Measurements from ENCODE around the gene FAM43B. TPM values are rescaled to one million over a fixed set of nuclear protein-coding genes. Genes with fewer than 3 reads are reported as not detected.

The FAM43B gene
- total and polyA plus RNA-seq, 9 donors = 0.04 to 1.1 (median 0.41) TPM; not detected in 3

DNA sequence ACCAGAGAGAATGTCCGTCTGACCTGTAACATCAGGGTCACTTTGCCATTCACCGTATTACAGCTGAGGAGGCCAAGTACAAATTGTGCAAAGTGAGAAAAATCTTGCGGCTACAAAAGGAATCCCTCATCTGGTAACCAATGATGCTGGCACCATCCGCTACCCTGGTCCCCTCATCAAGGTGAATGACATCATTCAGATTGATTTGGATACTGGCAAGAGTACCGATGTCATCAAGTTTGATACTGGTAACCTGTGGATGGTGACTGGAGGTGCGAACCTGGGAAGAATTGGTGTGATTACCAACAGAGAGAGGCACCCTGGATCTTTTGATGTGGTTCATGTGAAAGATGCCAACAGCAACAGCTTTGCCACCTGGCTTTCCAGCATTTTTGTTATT lies 26.1 kb upstream of the FAM43B start:
- H3K27me3 ChIP-seq = no peaks in the 10 kb centered on the region
- H3K4me3 ChIP-seq = no peak overlapping the region
- no peak overlapping the region for H3K27ac ChIP-seq
- no peaks in the 10 kb centered on the region for H3K4me1 ChIP-seq (ENCODE audit: insufficient read depth)
- TF ChIP-seq, protein P1, sequence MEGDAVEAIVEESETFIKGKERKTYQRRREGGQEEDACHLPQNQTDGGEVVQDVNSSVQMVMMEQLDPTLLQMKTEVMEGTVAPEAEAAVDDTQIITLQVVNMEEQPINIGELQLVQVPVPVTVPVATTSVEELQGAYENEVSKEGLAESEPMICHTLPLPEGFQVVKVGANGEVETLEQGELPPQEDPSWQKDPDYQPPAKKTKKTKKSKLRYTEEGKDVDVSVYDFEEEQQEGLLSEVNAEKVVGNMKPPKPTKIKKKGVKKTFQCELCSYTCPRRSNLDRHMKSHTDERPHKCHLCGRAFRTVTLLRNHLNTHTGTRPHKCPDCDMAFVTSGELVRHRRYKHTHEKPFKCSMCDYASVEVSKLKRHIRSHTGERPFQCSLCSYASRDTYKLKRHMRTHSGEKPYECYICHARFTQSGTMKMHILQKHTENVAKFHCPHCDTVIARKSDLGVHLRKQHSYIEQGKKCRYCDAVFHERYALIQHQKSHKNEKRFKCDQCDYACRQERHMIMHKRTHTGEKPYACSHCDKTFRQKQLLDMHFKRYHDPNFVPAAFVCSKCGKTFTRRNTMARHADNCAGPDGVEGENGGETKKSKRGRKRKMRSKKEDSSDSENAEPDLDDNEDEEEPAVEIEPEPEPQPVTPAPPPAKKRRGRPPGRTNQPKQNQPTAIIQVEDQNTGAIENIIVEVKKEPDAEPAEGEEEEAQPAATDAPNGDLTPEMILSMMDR (IDR thresholded peaks at IDR 0.05) = no peak
- TF ChIP-seq EP300 (IDR thresholded peaks at IDR 0.05) (no peak), POLR2A (IDR thresholded peaks at IDR 0.05) (no peak)
- no peaks in the 10 kb centered on the region for H3K9me3 ChIP-seq
- intact Hi-C loops (cut with DNase I) = loop anchor here in 1 of 4 donors (10.0 kb wide), 1 partner anchor 669 kb away; no protein-coding TSS in a partner anchor
- WGBS, 3 donors = 80 to 91% (median 86%) methylated on average over 6 of the region's 6 CpGs
- H3K36me3 ChIP-seq = no peaks in the 10 kb centered on the region
- no peak for DNase-seq

DNA sequence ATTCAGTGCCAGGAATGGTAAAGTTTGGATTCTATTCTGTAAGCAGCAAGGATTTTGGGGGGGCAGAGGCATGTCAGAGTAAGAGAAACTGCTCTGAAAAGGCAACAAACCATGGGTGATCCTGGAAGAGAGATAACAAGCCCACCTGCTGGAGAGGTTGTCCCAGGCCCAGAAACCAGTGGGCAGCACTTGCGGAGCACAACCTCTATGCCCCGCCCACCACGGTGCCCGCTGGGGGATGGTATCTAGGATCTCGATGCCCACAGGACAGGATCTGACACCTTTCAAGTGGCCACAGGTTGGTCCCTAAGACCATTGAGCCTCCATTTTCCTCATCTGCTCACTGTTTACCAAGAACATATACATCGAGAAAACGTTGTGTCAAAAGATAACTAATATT lies 24.2 kb upstream of the FAM43B start:
- Histone ChIP-seq H3K36me3 (no peaks in the 10 kb centered on the region), H3K9me3 (no peaks in the 10 kb centered on the region), H3K4me3 (no peak overlapping the region), H3K27ac (no peak overlapping the region), H3K27me3 (no peaks in the 10 kb centered on the region), H3K4me1 (ENCODE audit: insufficient read depth) (no peaks in the 10 kb centered on the region)
- no peak for TF ChIP-seq POLR2A (IDR thresholded peaks at IDR 0.05)
- intact Hi-C loops (cut with DNase I) = loop anchor here in 1 of 4 donors (10.0 kb wide), 1 partner anchor 667 kb away; no protein-coding TSS in a partner anchor
- WGBS, 3 donors = 61 to 77% (median 65%) methylated on average over 7 of the region's 7 CpGs
- DNase-seq = no peak

DNA sequence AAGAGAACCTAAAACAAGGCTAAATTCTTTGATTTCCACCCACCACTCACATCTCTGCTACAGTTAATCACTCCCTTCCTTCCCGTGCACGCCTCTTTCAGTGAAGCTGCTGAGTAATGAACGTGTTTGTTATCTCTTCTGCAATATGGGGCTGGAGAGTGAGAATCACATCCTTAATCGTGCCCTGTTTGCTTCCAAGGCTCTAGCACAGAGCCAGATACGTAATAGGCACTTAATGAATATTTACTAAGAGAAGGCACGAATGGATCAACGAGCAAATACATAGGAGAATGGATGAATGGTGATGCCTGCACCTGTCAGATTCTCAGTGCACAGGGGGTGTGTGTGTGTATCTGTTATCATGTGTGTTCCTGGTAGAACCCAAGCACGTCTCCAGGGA lies 22.1 kb upstream of the FAM43B start:
- Histone ChIP-seq H3K4me3 (no peak overlapping the region), H3K27me3 (no peaks in the 10 kb centered on the region), H3K36me3 (no peaks in the 10 kb centered on the region), H3K9me3 (no peaks in the 10 kb centered on the region), H3K4me1 (ENCODE audit: insufficient read depth) (peaks cover 5% of the 10 kb centered on the region), H3K27ac (no peak overlapping the region)
- WGBS, 3 donors = 32 to 45% (median 37%) methylated on average over 8 of the region's 8 CpGs
- no peak for TF ChIP-seq EP300 (IDR thresholded peaks at IDR 0.05)
- no peak for TF ChIP-seq POLR2A (IDR thresholded peaks at IDR 0.05)
- intact Hi-C loops (cut with DNase I) = no loop called here
- DNase-seq = no peak

DNA sequence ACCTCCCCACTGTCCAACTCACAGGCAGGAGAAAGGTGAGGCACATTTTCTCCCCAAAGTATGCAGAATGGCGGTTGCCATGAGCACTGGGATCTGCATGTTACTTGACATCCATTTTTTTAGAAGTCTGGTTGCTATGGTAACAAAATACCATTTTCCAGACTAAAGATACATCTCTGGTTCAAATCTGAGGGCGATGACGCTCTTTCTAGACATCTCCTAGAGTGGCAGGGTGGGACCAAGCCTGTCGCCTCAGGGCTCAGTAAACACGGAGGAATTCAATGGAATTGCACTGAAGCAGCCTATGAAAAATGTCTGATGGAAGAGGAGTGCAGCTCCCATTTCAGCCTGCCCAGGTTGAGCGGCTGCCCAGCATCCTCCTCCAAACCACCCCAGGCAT lies 21.5 kb upstream of the FAM43B start:
- H3K4me1 ChIP-seq (ENCODE audit: insufficient read depth) = peaks cover 5% of the 10 kb centered on the region
- H3K9me3 ChIP-seq = no peaks in the 10 kb centered on the region
- intact Hi-C loops (cut with DNase I) = no loop called here
- H3K27ac ChIP-seq = no peak overlapping the region
- DNase-seq = no peak
- 76 to 85% (median 82%) methylated on average over 6 of the region's 6 CpGs for WGBS, 3 donors
- no peaks in the 10 kb centered on the region for H3K27me3 ChIP-seq
- H3K4me3 ChIP-seq = no peak overlapping the region
- TF ChIP-seq, protein P1 (IDR thresholded peaks at IDR 0.05) = no peak
- TF ChIP-seq POLR2A (IDR thresholded peaks at IDR 0.05) (no peak), EP300 (IDR thresholded peaks at IDR 0.05) (no peak)
- no peaks in the 10 kb centered on the region for H3K36me3 ChIP-seq

DNA sequence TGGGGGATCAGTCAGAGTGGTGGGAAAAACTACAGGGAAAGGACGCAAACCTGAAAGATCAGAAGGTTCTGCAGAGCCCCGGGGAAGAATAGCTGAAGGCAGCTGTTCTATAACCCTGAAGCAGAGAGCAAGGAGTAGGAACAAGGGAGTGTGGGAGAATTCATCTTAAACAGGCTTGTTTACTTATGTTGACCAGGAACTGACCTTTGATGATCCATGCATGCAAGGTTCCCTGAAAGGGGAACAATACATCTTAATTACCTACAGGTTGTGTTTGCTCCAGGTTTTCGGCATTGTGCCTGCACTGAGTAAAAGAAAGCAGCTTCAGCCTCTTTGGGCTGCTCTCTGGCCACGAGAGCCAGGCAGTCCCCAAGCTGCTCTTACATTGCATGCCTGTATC lies 18.7 kb upstream of the FAM43B start:
- no peak overlapping the region for H3K27ac ChIP-seq
- H3K27me3 ChIP-seq = no peaks in the 10 kb centered on the region
- no peaks in the 10 kb centered on the region for H3K36me3 ChIP-seq
- DNase-seq = no peak
- 57 to 66% (median 62%) methylated on average over 4 of the region's 4 CpGs for WGBS, 3 donors
- no peaks in the 10 kb centered on the region for H3K9me3 ChIP-seq
- H3K4me3 ChIP-seq = no peak overlapping the region
- intact Hi-C loops (cut with DNase I) = no loop called here
- TF ChIP-seq EP300 (IDR thresholded peaks at IDR 0.05) (no peak), POLR2A (IDR thresholded peaks at IDR 0.05) (no peak)
- TF ChIP-seq, protein P1 (IDR thresholded peaks at IDR 0.05) = no peak
- H3K4me1 ChIP-seq (ENCODE audit: insufficient read depth) = peaks cover 5% of the 10 kb centered on the region

Measured in ovary (tissue), 9 donors.